Transverse colon (tissue), 4 donors: ENCODE measurements around the gene SEPTIN12. TPM values are rescaled to one million over a fixed set of nuclear protein-coding genes. Genes with fewer than 3 reads are reported as not detected.

Source experiments
- DNase-seq: peaks from one replicate; pipeline ENCODE4 v3.0.0-alpha.2; 2019
- H3K27ac ChIP-seq, 4 donors: fragments of 200-600 bp; sonication (generic); 2 replicates each; pipeline ENCODE4 v1.5.1; 2016 to 2018; ENCODE audit warnings: inconsistent platforms in 4 of 4
- H3K27me3 ChIP-seq: fragments of 200-600 bp; sonication (generic); 2 replicates; pipeline ENCODE4 v1.5.1; 2017; ENCODE audit warnings: inconsistent platforms
- H3K36me3 ChIP-seq, 4 donors: fragments of 200-600 bp; sonication (generic); 2 replicates each; pipeline ENCODE4 v1.5.1; 2017 to 2019; ENCODE audit warnings: inconsistent platforms in 4 of 4
- H3K4me1 ChIP-seq, 4 donors: fragments of 200-600 bp; sonication (generic); 2 replicates each; pipeline ENCODE4 v1.5.1; 2017 to 2020; ENCODE audit warnings: inconsistent platforms in 4 of 4
- H3K4me3 ChIP-seq, 4 donors: fragments of 200-600 bp; sonication (generic); 1 replicate in 1 of 4; 2 replicates in 3 of 4; pipeline versions ENCODE4 v1.5.1 to v1.6.1; 2017 to 2019; ENCODE audit warnings: inconsistent platforms in 4 of 4
- H3K9me3 ChIP-seq, 2 donors: fragments of 200-600 bp; sonication (generic); 2 replicates each; pipeline ENCODE4 v1.5.1; 2017 to 2019; ENCODE audit warnings: inconsistent platforms in 2 of 2
- CTCF ChIP-seq, 5 experiments: fragments of 200-600 bp in 3 of 5; fragments of 450-650 bp in 2 of 5; sonication (generic) in 3 of 5; IDR thresholded peaks; 1 replicate in 2 of 5; 2 replicates in 3 of 5; pipeline ENCODE4 v1.5.1; 2016 to 2017; ENCODE audit warnings: antibody characterized with exemption in 5 of 5, inconsistent platforms in 3 of 5, mild to moderate bottlenecking in 2 of 5, moderate library complexity in 1 of 5
- EP300 ChIP-seq: sonication (generic); formaldehyde crosslinking; IDR thresholded peaks from one replicate; pipeline ENCODE4 v1.6.1; 2017; ENCODE audit warnings: antibody characterized with exemption, low read depth
- POLR2A ChIP-seq: fragments of 450-650 bp; IDR thresholded peaks from one replicate; pipeline ENCODE4 v1.6.1; 2016; ENCODE audit warnings: antibody characterized with exemption, mild to moderate bottlenecking, moderate library complexity
- POLR2AphosphoS5 ChIP-seq, 3 donors: sonication (generic); formaldehyde crosslinking; IDR thresholded peaks; one replicate each; pipeline ENCODE4 v1.6.1; 2016; ENCODE audit warnings: antibody characterized with exemption in 3 of 3
- WGBS, 2 donors: methylation state at CpG; one replicate each; pipeline ENCODE4 v1.1.5; 2018; ENCODE audit warnings: low coverage in 1 of 2; 5-methylcytosine and 5-hydroxymethylcytosine counted together
- in situ Hi-C, 4 donors: fragments of 200-750 bp; cut with MboI; loops; one replicate each; pipeline versions ENCODE4 v1.15.0 to v1.15.1; 2017; ENCODE audit warnings: low sequenced_read_pairs in 3 of 4, low pct_ligation_motif_present in 1 of 4, low pct_unique_long_range_greater_than_20kb in 1 of 4
- intact Hi-C: fragments of 100-400 bp; cut with DNase I; formaldehyde crosslinking; loops from one replicate; pipeline ENCODE4 v1.15.1; 2023; ENCODE audit warnings: low total_unique reads
- total RNA-seq, 4 donors: library from RNA; depleted of rRNA; stranded (reverse); fragments of >200 nt; gene quantifications; one replicate each; pipeline ENCODE4 v1.1.0, GENCODE V29; 2016

Gene SEPTIN12
- not detected for total RNA-seq

- intact Hi-C loops (no loop called here), in situ Hi-C loops (no loop called here)
- no peaks in the 10 kb centered on the region for H3K27me3 ChIP-seq
- no peaks in the 10 kb centered on the region for H3K36me3 ChIP-seq
- TF ChIP-seq POLR2AphosphoS5 (IDR thresholded peaks at IDR 0.05) (no peak), CTCF (IDR thresholded peaks at IDR 0.05) (no peak), POLR2A (no peak)
- no peak within 1 kb of the TSS for H3K4me3 ChIP-seq
- H3K27ac ChIP-seq, result no peak within 1 kb of the TSS
- no peak for DNase-seq
- WGBS, 2 donors, result 77 to 82% methylated on average over 6 to 14 of the region's 14 CpGs
- no peaks in the 10 kb centered on the region for H3K9me3 ChIP-seq
- H3K4me1 ChIP-seq, result peaks cover 0 to 7% (median 0%) of the 10 kb centered on the region in 4 donors
Observed at GRCh38 chr16:4787627-4788482, at the start of gene SEPTIN12. SEPTIN12 (minus strand) TSS chr16:4788345; CDS start chr16:4787645, 700 bp downstream.

- Histone ChIP-seq H3K4me1 (peaks cover 4 to 32% (median 16%) of the 10 kb centered on the region in 4 donors), H3K4me3 (no peak overlapping the region), H3K9me3 (no peaks in the 10 kb centered on the region), H3K27me3 (no peaks in the 10 kb centered on the region), H3K36me3 (peaks cover 0 to 34% (median 18%) of the 10 kb centered on the region in 4 donors), H3K27ac (no peak overlapping the region)
- intact Hi-C loops, result no loop called here
- WGBS, 2 donors, result 86 to 100% methylated on average over 1 to 2 of the region's 2 CpGs
- DNase-seq, result no peak
- TF ChIP-seq POLR2A (no peak), CTCF (IDR thresholded peaks at IDR 0.05) (no peak), POLR2AphosphoS5 (IDR thresholded peaks at IDR 0.05) (no peak), EP300 (no peak)
- in situ Hi-C loops, result no loop called here
Observed at GRCh38 chr16:4836727-4837126, 48.6 kb upstream of the SEPTIN12 start.

- in situ Hi-C loops (no loop called here), intact Hi-C loops (no loop called here)
- Histone ChIP-seq H3K4me3 (no peak overlapping the region), H3K36me3 (peaks cover 0 to 46% (median 22%) of the 10 kb centered on the region in 4 donors), H3K4me1 (peaks cover 4 to 48% (median 26%) of the 10 kb centered on the region in 4 donors), H3K27ac (peak overlapping the region; percentile 12 to 69 (median 63)), H3K27me3 (no peaks in the 10 kb centered on the region), H3K9me3 (no peaks in the 10 kb centered on the region)
- no peak for TF ChIP-seq EP300
- no peak for TF ChIP-seq CTCF (IDR thresholded peaks at IDR 0.05)
- no peak for TF ChIP-seq POLR2AphosphoS5 (IDR thresholded peaks at IDR 0.05)
- TF ChIP-seq POLR2A, result no peak
- WGBS, 2 donors, result 59% methylated on average over 1 of the region's 1 CpG; no CpG with 5 or more reads in 1 of the 2 donors
- no peak for DNase-seq
Observed at GRCh38 chr16:4833584-4833983, 45.4 kb upstream of the SEPTIN12 start.

- no peak for DNase-seq
- Histone ChIP-seq H3K9me3 (no peaks in the 10 kb centered on the region), H3K4me1 (peaks cover 4 to 56% (median 29%) of the 10 kb centered on the region in 4 donors), H3K27ac (peak overlapping the region; percentile 49 to 69 (median 63)), H3K4me3 (no peak overlapping the region), H3K27me3 (no peaks in the 10 kb centered on the region), H3K36me3 (peaks cover 0 to 48% (median 22%) of the 10 kb centered on the region in 4 donors)
- intact Hi-C loops, result no loop called here
- 48 to 63% methylated on average over 5 to 6 of the region's 6 CpGs for WGBS, 2 donors
- TF ChIP-seq POLR2A (no peak), POLR2AphosphoS5 (IDR thresholded peaks at IDR 0.05) (peak in 2 of 3 donors; percentile 31 to 42)
- in situ Hi-C loops, result no loop called here
Observed at GRCh38 chr16:4832698-4833343, 44.7 kb upstream of the SEPTIN12 start.
